OCI-LY7 (cell line): ENCODE measurements around the gene MED14. TPM values are rescaled to one million over a fixed set of nuclear protein-coding genes. Genes with fewer than 3 reads are reported as not detected.

Experiments used
- BruUV-seq: library from RNA; stranded (reverse); fragments of 400-500 nt; replicated peaks from 2 replicates; lab custom pipeline; 2021; lab: Mats Ljungman, UMichigan
- CTCF ChIA-PET: fragments of 300-600 bp; sonication (Branson Sonifier 250); formaldehyde crosslinking; loops from one replicate; lab custom pipeline; 2022; ENCODE audit warnings: antibody characterized with exemption; ENCODE audit not compliant: unreplicated experiment; lab: Charles Lee
- POLR2A ChIA-PET: fragments of 300-600 bp; sonication (Branson Sonifier 250); formaldehyde crosslinking; loops from one replicate; lab custom pipeline; 2022; ENCODE audit warnings: antibody characterized with exemption; lab: Charles Lee
- DNase-seq: peaks from one replicate; pipeline ENCODE4 v3.0.0-alpha.2; 2015; ENCODE audit warnings: low spot score
- H2AFZ ChIP-seq: fragments of 200-600 bp; sonication (generic), shearing (Covaris generic); 2 replicates; pipeline ENCODE4 v1.6.1; 2014; ENCODE audit warnings: mild to moderate bottlenecking, antibody characterized with exemption, low read length, moderate library complexity
- H3K27ac ChIP-seq: fragments of 200-600 bp; sonication (generic); 2 replicates; pipeline ENCODE4 v1.5.1; 2014; ENCODE audit warnings: mixed run types, low read depth, mild to moderate bottlenecking, moderate library complexity, low read length, inconsistent platforms; ENCODE audit not compliant: poor library complexity, severe bottlenecking
- H3K36me3 ChIP-seq: fragments of 200-600 bp; sonication (generic); 2 replicates; pipeline ENCODE4 v1.6.1; 2014; ENCODE audit warnings: mild to moderate bottlenecking, antibody characterized with exemption, low read length, moderate library complexity, mixed read lengths; ENCODE audit not compliant: insufficient read depth
- H3K4me1 ChIP-seq: fragments of 200-600 bp; sonication (generic); 2 replicates; pipeline ENCODE4 v1.5.1; 2014; ENCODE audit warnings: mild to moderate bottlenecking, low read length; ENCODE audit not compliant: insufficient read depth, poor library complexity, severe bottlenecking
- H3K4me2 ChIP-seq: fragments of 200-600 bp; sonication (generic); 2 replicates; pipeline ENCODE4 v1.6.1; 2014; ENCODE audit warnings: mild to moderate bottlenecking, low read length
- H3K4me3 ChIP-seq: fragments of 200-600 bp; sonication (generic); 2 replicates; pipeline ENCODE4 v1.5.1; 2014; ENCODE audit warnings: mild to moderate bottlenecking, low read depth, low read length; ENCODE audit not compliant: poor library complexity, severe bottlenecking
- H3K79me2 ChIP-seq: fragments of 200-600 bp; sonication (generic); 2 replicates; pipeline ENCODE4 v1.6.1; 2016; ENCODE audit warnings: low read depth, mild to moderate bottlenecking, low read length, moderate library complexity, mixed read lengths; ENCODE audit not compliant: insufficient read depth
- H3K9me2 ChIP-seq: fragments of 200-600 bp; sonication (generic); 2 replicates; pipeline ENCODE4 v1.6.1; 2016; ENCODE audit warnings: mild to moderate bottlenecking, low read length, mixed read lengths; ENCODE audit not compliant: insufficient read depth
- H3K9me3 ChIP-seq: fragments of 200-600 bp; sonication (generic); 2 replicates; pipeline ENCODE4 v1.6.1; 2014; ENCODE audit warnings: mild to moderate bottlenecking, mixed run types, low read length, mixed read lengths
- H4K20me1 ChIP-seq: fragments of 200-600 bp; sonication (generic); 2 replicates; pipeline ENCODE4 v1.6.1; 2014; ENCODE audit warnings: mild to moderate bottlenecking, antibody characterized with exemption, low read length, moderate library complexity, mixed read lengths; ENCODE audit not compliant: insufficient read depth
- CTCF ChIP-seq: fragments of 200-600 bp; sonication (generic); conservative IDR thresholded peaks from 2 replicates; pipeline ENCODE4 v1.5.1; 2014; ENCODE audit warnings: mild to moderate bottlenecking, antibody characterized with exemption, low read length, moderate library complexity, mixed read lengths
- EZH2phosphoT487 ChIP-seq: fragments of 200-600 bp; sonication (generic); IDR thresholded peaks from 2 replicates; pipeline ENCODE4 v1.6.1; 2018; ENCODE audit warnings: low read depth, borderline replicate concordance, mild to moderate bottlenecking, mixed run types, antibody characterized with exemption, low read length, moderate library complexity, mixed read lengths
- intact Hi-C: fragments of 100-400 bp; cut with micrococcal nuclease; formaldehyde crosslinking; loops from one replicate; pipeline ENCODE4 v1.10.0; 2022; ENCODE audit not compliant: unreplicated experiment
- total RNA-seq, 2 experiments: library from RNA; depleted of rRNA in 1 of 2; stranded (reverse); fragments of >200 nt in 1 of 2; shearing (Covaris generic) in 1 of 2; gene quantifications; 2 replicates each; pipeline ENCODE4 v1.2.3, GENCODE V29; 2014 to 2022

MED14 gene
- total RNA-seq, 2 experiments from 2014 or later, result 28.1 to 57.0 TPM

- Histone ChIP-seq H3K36me3 (peaks cover 74% of the 10 kb centered on the region), H2AFZ (no peak overlapping the region), H3K27ac (no peak overlapping the region), H3K9me3 (no peaks in the 10 kb centered on the region), H3K4me2 (no peak overlapping the region), H3K4me3 (no peak overlapping the region), H3K4me1 (no peaks in the 10 kb centered on the region), H3K79me2 (peaks cover 37% of the 10 kb centered on the region), H4K20me1 (no peaks in the 10 kb centered on the region), H3K9me2 (no peaks in the 10 kb centered on the region)
- intact Hi-C loops, result no loop called here
- POLR2A ChIA-PET, result interaction anchor here (0.6 kb wide), 1 partner anchor 73 kb away, joined by 3 read pairs; no protein-coding TSS in a partner anchor
- no peak for DNase-seq
- CTCF ChIA-PET, result no interaction called here
- TF ChIP-seq EZH2phosphoT487, result no peak
- no peak for TF ChIP-seq CTCF
- BruUV-seq, result no TSS peak
Observed at GRCh38 chrX:40719218-40719617, 16.1 kb downstream of the MED14 start.

- BruUV-seq, result no TSS peak
- CTCF ChIA-PET, result no interaction called here
Observed at GRCh38 chrX:40709395-40709794, 25.9 kb downstream of the MED14 start.

More at GRCh38 chrX:40709395-40709794, 25.9 kb downstream of the MED14 start:
- intact Hi-C loops, result no loop called here
- no peak overlapping the region for H2AFZ ChIP-seq
- H3K36me3 ChIP-seq, result peaks cover 81% of the 10 kb centered on the region
- no peak overlapping the region for H3K4me2 ChIP-seq
- no peak overlapping the region for H3K4me3 ChIP-seq
- H3K27ac ChIP-seq, result no peak overlapping the region
- peaks cover 4% of the 10 kb centered on the region; the same call in 1 of the 2 replicates for H3K79me2 ChIP-seq
- no peaks in the 10 kb centered on the region for H3K9me2 ChIP-seq
- H4K20me1 ChIP-seq, result no peaks in the 10 kb centered on the region
- H3K4me1 ChIP-seq, result no peaks in the 10 kb centered on the region
- no peak for DNase-seq
- POLR2A ChIA-PET, result interaction anchor here (1.4 to 1.8 kb wide), 2 partner anchors 23 to 25 kb away, joined by 3 to 4 read pairs; partner anchors contain the start of gene MED14
- TF ChIP-seq EZH2phosphoT487 (no peak), CTCF (no peak)
- H3K9me3 ChIP-seq, result no peaks in the 10 kb centered on the region
